HG02610 (cell line): Measurements from ENCODE around the gene ZFP91.

Experiments used
- ATAC-seq: cut with Tn5 transposase; IDR thresholded peaks from one replicate; pipeline ENCODE4 v1.9.1; 2021; ENCODE audit warnings: mild to moderate bottlenecking, moderate library complexity; ENCODE audit not compliant: unreplicated experiment

The ZFP91 gene

DNA sequence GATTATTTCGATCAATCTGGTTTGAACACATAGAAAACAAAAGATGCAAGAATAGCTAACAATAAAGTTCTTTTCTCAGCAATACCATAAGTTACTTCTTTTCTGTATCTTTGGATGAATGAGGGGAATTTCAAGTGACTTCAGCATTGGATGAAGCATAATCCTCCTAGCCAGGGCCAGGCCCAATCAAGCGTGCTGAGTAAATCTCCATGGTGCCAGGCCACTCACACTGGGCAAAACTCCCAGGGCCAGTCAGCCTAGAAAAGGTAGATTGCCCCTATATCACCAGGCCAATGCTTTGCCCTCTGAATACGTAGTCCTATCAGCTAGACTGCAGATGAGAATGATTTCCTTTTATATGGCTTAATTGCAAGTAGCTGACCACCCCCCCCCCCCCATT lies 49.6 kb downstream of the ZFP91 start:
- no peak for ATAC-seq

DNA sequence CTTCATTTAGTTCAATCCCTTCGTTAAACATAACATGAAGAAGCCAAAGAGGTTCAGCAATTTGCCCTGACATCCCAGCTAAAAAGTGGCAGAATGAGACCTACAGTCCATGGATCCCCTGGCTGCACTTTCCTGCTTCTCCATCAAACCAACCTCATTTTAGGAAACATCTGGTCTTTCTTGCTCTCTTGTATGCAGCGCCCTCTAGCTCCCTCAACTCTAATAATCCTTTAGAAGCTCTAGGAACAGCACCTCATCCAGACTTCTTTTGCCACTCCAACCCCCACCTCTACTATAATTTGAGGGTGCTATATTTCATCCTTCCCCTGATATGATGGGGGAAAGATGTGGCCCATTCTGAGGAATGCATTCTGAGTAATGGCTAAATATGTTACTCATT lies 51.0 kb downstream of the ZFP91 start:
- no peak for ATAC-seq

DNA sequence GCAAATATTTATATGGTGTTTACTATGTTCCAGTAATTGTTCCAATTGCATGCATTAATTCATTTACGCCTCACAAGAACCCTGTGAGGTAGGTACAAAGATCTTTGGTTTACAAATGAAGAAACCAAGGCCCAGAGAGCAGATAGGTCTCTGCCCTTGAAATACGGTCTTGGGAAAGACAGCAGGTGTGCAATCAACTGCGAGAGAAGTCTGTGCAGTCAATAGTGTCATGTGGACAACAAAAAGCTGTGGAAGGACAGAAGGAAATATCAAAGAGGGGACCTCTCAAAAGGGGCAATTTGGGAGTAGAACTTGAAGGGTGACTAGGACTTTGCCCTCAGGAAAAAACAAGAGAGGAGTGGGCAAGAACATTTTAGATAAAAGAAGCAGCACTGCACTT lies 52.5 kb downstream of the ZFP91 start:
- ATAC-seq = no peak

DNA sequence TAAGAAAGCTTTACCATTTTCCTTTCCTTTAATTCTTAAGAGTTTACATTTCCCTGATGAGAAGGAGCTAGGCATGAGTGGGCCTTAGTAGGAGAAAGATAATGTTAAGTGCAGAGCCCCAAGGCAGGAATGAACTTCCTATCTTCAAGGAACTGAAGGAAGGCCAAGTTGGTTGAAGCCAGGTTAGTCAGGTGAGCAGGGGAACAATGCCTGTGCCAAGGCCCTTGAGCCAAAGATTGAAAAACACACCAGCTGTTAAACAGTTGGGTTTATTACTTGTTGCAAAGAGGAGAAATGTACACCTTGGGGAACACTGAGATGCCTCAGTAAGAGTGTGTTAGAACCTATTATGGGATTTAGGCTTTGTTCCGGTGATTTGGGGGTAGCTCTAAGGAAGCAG lies 53.6 kb downstream of the ZFP91 start:
- no peak for ATAC-seq

DNA sequence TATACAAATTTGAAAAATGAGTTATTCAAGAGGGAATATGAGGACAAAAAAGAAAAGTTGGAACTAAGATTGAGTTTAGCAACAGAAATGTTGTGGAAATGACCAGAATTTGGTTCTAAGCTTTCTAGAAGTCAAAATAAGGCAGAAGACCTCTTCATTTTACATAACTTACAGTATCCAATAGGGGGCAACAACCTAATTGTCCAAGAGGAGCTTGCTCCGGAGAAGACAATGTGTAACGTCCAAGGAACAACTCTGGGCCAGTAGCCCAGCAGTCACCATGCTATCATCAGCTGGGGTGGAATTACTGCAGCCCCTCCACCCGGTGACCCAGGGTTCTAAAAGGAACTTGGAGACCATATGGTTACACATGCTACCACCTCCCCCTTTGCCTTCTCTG lies 57.7 kb downstream of the ZFP91 start:
- no peak for ATAC-seq

DNA sequence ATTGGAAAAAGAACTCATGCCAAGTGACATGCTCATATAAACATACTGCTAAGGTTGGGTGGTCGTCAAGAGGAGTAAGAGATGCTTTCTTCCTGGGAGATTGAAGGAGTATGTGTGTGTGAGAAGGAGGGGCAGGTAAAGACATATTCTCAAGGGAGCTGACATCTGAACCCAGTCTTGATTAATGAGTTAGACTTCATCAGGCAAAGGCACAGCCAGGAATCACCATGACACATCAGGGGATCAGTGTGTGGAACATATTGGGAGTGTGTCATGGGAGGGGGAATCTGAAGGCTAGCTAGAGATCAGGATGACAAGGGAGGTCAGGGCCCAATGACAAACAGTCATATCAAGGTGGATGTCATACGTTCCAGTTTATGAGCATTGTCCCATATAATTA lies 58.5 kb downstream of the ZFP91 start:
- ATAC-seq = no peak

DNA sequence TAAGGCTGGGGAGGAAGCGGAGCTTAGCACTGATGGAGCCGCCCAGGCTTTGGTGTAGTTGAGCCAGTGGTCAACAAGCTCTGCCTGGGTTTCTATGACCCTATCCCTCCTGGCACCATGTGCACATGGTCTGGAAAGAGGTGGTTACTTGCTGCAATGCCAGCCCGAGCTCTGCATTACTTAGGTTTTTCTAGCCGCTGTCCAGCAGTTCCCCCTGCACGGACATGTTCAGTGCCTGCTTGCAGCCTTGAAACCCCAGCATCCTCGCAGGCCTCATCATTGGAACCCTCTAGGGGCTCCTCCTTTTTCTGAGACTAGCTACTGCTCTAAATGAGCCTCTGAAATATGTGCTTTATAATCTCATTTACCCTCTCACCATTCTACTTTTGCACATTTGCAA lies 60.2 kb downstream of the ZFP91 start:
- no peak for ATAC-seq

DNA sequence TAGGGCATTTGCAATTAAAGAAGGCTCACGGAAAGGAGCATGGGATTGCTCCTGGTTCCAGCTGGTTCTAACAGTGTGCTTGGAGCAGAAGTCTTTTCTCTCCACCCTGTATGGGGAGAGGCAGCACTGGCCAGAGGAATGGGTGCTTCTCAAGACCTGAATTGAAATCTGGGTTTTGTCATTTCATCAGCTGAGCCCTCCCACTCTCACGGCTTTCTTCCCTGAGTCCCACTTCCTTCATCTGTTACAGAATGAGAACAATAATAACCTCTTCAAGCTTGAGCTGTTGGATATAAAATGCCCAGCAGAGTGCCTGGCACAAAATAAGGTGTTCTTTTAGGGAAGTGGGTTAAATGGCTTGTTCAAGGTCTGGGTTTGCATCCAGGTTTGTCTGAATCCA lies 60.8 kb downstream of the ZFP91 start:
- no peak for ATAC-seq

DNA sequence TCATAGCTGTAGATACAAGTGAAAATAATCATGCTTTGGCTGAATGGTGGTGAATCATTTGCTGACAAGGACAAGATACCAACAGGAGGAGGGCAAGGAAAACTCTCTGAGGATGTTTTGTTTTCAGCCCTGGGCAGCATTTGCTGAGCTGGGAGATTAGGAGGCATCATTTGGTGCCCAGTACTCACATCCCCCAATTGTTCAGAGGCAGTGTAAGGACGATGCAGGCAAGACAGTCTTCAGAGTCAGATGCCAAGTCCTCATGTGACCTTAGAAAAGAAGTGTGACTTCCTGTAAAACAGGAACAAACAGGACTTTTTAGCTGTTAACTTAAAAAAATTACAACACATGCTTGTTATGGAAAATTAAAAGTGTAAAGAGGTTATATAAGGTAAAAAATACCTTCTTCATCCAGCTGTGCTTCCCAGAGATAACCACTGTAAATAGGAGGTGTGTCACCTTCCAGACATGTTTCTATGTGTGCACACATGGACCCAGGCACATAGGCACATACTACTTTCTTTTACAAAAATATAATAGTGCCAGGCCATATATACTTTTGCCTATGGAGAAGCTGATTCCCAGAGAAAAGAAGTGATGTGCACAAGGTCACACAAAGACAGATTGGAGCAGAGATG lies 61.6 kb downstream of the ZFP91 start:
- ATAC-seq = peak; percentile 41

DNA sequence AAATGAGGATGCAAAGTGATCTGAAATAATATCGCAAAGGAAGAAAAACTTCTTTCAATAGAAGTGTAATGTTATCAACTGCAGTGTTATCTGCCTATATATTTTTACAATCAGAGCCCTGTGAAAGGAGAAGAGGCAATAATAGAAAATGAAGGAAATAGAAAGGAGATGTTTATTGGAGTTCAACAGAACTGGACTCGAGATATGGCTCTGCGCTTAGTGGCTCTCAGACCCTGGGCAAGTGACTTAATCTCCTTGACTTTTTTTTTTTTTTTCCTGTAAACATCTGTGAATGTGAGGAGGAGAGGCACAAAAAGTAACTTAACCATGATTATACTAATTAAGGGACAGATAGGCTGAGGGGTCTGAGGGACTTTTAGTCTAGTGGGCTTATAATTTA lies 62.5 kb downstream of the ZFP91 start:
- no peak for ATAC-seq

DNA sequence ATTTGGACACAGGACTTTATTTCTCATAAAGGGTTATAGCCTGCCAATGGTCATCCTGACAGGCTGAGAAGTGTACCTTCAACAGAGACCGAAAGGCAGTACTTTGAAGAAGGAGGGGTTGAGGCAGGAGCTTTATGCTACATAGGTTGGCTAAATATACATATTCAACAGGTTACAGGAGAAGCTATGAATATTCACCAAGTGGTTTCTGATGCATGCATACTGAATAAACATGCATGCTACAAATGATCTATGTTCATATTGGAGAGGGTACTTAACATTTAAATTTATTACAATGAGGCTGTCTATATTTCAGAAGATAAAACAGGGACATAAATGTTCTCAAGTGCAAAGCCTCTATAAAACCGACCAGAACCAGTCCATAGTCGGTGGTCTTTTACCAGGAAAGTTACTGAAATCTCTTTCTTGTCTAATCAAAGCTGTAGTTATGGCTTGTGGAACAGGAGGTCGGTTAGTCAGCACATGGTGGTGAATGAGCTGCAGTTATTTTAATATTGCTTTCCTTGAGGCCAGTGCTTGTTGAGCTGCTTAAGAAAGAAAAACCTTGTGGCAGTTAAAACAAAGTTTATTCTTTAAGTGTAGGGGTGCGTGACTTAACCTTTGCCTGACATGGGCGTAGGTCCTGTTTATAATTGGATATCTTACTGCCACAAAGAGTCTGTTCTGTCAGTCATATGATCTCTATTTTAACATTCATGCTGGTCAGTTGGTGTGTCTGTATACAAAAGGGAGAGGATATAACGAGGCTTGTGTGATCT lies 63.1 kb downstream of the ZFP91 start:
- ATAC-seq = no peak

DNA sequence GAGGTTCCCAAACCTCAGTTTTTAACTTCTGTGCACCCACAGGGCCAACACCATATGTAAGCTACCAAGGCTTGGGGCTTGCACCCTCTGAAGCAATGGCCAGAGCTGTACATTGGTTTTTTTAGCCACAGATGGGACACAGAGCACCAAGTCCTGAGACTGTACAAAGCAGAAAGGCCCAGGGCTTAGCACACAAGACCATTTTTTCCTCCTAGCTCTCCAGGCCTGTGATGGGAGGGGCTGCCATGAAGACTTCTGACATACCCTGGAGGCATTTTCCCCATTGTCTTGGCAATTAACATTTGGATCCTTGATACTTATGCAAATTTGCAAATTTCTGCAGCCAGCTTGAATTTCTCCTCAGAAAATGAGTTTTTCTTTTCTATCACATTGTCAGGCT lies 67.0 kb downstream of the ZFP91 start:
- ATAC-seq = no peak

DNA sequence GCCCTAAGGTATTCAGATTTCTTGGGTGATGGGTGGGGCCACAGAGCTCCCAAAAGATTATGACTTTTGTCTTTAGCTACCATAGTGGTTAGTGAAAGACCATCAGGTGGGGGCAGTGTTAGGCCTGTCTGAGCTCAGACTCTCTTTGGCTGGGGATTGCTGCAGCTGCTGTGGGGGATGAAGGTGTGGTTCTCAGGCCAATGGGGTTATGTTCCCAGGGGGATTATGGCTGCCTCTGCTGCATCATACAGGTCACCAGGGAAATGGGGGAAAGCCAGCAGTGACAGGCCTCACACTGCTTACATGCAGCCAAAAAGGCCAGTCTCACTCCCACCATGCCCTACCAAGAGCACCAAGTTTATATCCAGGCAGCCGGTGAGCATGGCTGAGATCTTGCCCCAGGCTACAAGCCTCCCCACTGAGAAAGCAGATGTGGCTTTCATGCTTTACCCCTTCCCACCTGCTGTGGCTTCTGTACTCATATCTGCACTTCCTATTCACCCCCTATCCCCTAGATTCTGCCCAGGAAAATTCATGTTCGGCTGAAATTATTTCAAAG lies 68.4 kb downstream of the ZFP91 start:
- ATAC-seq = peak; percentile 91

DNA sequence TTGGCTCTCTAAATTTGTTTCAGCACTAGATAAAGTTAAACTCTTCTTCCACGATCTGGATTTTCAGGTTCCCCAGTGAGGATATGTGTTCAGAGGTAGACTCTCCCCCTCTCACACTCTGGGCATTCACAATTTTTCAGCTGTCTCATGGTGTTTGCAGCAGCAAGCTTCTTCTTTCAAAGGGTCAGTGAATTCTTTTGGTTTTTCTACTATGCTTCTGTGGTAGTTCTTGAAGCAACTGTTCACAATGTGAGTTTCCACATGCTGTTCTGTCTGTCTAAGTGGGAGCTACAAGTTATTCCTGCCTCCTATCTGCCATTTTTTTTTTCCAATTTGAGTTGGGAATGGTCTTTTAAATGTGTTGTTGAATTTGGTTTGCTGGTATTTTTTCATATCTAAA lies 69.0 kb downstream of the ZFP91 start:
- ATAC-seq = peak; percentile 11

DNA sequence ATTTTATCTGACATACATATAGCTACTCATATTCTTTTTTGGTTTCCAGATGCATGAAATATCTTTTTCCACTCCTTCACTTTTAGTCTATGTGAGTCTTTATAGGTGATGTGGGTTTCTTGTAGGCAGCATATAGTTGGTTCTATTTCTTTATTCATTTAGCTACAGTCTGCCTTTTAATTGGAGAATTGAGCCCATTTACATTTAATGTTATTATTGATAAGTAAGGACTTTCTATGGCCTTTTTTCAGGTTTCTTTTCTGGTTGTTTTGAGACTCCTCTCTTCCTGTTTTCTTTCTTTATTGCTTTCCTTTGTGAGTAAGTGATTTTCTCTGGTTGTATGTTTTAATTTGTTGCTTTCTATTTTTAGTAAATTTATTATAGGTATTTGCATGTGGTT lies 70.8 kb downstream of the ZFP91 start:
- no peak for ATAC-seq

DNA sequence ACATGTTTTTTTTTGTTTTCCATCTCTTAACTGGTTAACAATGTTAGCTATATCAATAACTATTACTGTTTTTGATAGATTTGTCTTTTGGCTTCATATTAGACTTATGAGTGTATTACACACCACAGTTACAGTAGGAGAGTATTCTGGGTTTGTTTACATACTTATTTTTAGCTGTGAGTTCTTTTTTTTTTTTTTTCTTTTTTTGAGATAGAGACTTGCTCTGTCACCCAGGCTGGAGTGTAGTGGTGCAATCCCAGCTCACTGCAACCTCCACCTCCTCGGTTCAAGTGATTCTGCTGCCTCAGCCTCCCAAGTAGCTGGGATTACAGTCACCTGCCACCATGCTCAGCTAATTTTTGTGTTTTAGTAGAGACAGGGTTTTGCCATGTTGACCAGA lies 71.6 kb downstream of the ZFP91 start:
- no peak for ATAC-seq

DNA sequence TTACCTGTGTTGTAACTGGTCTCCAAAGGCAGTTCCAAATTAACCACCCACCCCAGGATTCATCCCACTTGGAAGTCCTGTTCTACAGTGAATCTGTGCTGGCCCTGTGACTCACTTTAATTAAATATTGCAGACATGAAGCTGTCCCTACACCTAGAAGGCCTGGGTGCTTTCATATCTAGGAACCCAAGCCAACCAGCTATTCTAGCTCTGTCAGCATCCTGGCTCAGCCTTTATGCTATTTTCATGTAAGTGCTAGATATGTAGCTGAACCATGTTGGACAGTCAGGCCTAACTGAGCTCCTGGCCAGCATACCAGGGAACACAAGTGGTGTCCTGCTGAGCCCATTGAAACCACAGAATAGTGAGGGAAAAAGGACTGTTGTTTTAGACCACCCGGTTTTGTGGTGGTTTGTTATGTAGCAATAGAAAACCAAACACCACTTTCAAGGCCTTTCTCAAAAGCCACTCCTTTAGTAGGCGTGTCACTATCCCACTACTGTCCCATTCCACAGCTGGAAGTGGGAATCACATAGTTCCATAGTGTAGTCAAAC lies 73.9 kb downstream of the ZFP91 start:
- ATAC-seq = no peak

DNA sequence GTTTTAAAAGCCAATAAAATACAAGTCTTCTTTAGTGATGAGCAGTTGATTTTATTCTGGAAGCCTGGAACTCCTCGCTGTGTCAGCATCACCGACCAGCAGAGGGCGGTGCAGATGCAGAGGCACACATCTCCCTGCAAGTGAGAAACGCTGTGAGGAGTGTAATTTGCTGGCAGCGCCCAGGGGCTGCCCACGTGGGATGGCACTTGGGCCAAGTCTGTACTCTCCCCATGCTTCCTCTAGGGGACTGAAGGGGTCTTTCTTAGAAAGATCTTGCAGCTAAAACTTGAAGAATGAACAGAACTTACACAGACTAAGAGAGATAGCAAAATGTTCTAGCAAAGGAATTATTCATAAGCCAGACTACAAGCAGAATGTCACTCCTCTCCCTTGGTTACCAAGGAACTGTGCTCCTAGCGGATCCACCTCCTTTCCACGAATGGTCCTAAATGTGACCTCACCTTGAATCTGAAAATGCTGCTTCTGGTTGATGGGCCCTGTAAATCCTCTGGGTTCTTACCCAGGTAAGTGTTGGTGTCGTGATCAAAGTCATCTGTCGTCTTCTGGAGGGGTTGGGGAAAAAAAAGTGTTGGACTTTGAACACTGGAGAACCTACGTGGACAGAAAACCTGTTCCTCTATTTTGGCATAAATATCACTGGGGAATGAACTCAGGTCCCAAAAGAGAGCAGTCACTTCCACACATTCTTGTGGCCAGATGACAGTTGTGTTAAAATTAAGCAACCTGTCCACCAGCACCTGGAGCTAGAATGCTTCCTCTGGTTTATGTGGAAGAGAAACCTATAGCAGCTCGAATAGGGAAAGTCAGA lies 75.4 kb downstream of the ZFP91 start:
- ATAC-seq = peak; percentile 84

DNA sequence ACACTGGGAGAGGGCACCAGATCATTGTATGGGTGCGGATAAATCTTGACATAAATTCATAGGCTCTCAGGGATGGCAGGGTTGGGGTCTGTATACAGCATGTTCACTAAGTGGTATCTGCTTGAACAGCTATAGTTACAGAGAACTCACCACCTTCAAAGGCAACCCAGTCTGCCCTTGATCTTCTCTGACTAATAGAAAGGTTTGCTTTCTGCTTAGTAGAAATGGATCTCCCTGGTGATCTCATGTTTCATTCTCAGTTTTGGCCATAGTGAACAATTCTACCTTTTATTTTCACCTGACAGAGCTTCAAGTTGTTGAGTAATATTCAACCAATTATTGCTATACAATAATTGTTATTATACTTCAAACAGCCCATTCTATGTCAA lies 76.0 kb downstream of the ZFP91 start:
- ATAC-seq = peak; percentile 56

DNA sequence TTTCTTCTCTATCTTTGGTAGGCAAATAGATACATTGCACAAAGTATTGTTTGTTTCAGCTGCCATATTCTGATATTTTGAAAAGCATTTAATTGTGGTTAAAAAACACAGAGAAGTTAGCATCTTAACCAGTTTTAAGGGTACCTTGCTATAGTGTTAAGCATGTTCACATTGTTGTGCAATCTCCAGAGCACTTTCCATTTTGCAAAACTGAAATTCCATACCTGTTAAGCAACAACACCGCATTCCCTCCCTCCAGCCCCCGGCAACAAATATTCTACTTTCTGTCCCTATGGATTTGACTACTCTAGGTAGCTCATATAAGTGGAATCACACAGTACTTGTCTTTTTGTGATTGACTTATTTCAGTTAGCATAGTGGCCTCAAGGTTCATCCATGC lies 77.5 kb downstream of the ZFP91 start:
- no peak for ATAC-seq

DNA sequence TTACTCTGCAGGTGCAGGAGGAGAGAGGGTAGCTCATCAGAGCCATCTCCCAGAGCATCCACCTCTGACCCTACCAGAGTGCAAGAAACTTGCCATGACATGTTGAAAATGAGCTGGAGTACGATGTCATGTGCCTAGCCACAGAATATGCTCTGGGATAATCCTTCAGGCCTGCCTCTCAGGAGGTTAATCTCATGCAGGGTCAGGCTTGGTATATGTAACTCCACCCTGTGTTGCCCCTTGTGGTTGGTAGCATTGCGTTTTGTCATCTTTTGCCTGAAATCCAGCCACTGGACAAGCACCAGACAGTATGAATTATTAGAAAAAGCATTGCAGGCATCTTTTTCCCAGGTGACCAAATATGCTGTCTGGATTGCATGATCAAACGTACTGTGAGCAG lies 79.8 kb downstream of the ZFP91 start:
- no peak for ATAC-seq
